ENCODE data around the gene GPD2.
A peak's percentile ranks its signal among the peaks of the same experiment; 100 is the strongest.
"Not testable (repeated sequence)": the region's sequence is repeated elsewhere in the genome, so short reads cannot be mapped to it uniquely, and the experiment has no call there.

Gene GPD2

GRCh38 chr2:156476021-156476849, 40.1 kb downstream of the GPD2 start:
- DNase-seq: no peak

- DNase-seq: no peak
Measured at GRCh38 chr2:156476850-156477206, 40.6 kb downstream of the GPD2 start.

- no peak for DNase-seq
Measured at GRCh38 chr2:156480376-156480775, 44.2 kb downstream of the GPD2 start.

GRCh38 chr2:156481312-156481711, 45.1 kb downstream of the GPD2 start:
- DNase-seq: no peak

- DNase-seq: no peak
Measured at GRCh38 chr2:156483741-156484173, 47.6 kb downstream of the GPD2 start.

GRCh38 chr2:156486147-156486546, 50.0 kb downstream of the GPD2 start:
- no peak for DNase-seq

GRCh38 chr2:156486614-156487013, 50.4 kb downstream of the GPD2 start:
- no peak for DNase-seq

- DNase-seq: no peak
Measured at GRCh38 chr2:156489195-156489594, 53.0 kb downstream of the GPD2 start.

- no peak for DNase-seq
Measured at GRCh38 chr2:156489750-156490465, 53.7 kb downstream of the GPD2 start.

GRCh38 chr2:156490466-156490840, 54.3 kb downstream of the GPD2 start:
- no peak for DNase-seq

- DNase-seq: no peak
Measured at GRCh38 chr2:156491176-156491575, 55.0 kb downstream of the GPD2 start.

GRCh38 chr2:156492979-156493378, 56.8 kb downstream of the GPD2 start:
- no peak for DNase-seq

- DNase-seq: not testable (repeated sequence)
Measured at GRCh38 chr2:156495998-156496397, 59.8 kb downstream of the GPD2 start.

GRCh38 chr2:156505696-156506095, 69.5 kb downstream of the GPD2 start:
- DNase-seq: no peak

GRCh38 chr2:156511122-156511521, 74.9 kb downstream of the GPD2 start:
- peak; percentile 15 for DNase-seq

GRCh38 chr2:156511803-156512202, 75.6 kb downstream of the GPD2 start:
- DNase-seq: no peak

- DNase-seq: no peak
Measured at GRCh38 chr2:156512451-156512850, 76.3 kb downstream of the GPD2 start.

- DNase-seq: no peak
Measured at GRCh38 chr2:156513219-156513618, 77.0 kb downstream of the GPD2 start.

GRCh38 chr2:156517419-156517818, 81.2 kb downstream of the GPD2 start:
- peak; percentile 48 for DNase-seq

GRCh38 chr2:156518138-156518537, 82.0 kb downstream of the GPD2 start:
- peak; percentile 30 for DNase-seq

GRCh38 chr2:156522864-156523440, 86.8 kb downstream of the GPD2 start:
- no peak for DNase-seq

GRCh38 chr2:156526950-156527636, 90.9 kb downstream of the GPD2 start:
- no peak for DNase-seq

- not testable (repeated sequence) for DNase-seq
Measured at GRCh38 chr2:156528583-156528982, 92.4 kb downstream of the GPD2 start.
